ENCODE results near the gene EGLN2. TPM values are rescaled to one million over a fixed set of nuclear protein-coding genes. Genes with fewer than 3 reads are reported as not detected.
A peak's percentile ranks its signal among the peaks of the same experiment; 100 is the strongest.

Gene EGLN2
- polyA plus RNA-seq = 61.6 TPM
- long read RNA-seq, donor 1, transcript EGLN2-201 (6 exons, 2,102 nt) = major isoform, 11 of 15 reads
- long read RNA-seq, donor 1, partial matches to known transcripts = 0 of 15 reads
- long read RNA-seq, donor 1, other reads (novel, unspliced or antisense) = 0 of 15 reads
- long read RNA-seq, donor 2, transcript EGLN2-207 (5 exons, 2,821 nt) = minor isoform, 13 of 93 reads
- long read RNA-seq, donor 2, transcript EGLN2-201 (6 exons, 2,102 nt) = major isoform, 22 of 93 reads
- long read RNA-seq, donor 2, partial matches to known transcripts = 55 of 93 reads
- long read RNA-seq, donor 2, other reads (novel, unspliced or antisense) = 0 of 93 reads
- long read RNA-seq, donor 3, transcript EGLN2-201 (6 exons, 2,102 nt) = major isoform, 25 of 53 reads
- long read RNA-seq, donor 3, transcript EGLN2-207 (5 exons, 2,821 nt) = minor isoform, 15 of 53 reads
- long read RNA-seq, donor 3, partial matches to known transcripts = 6 of 53 reads
- long read RNA-seq, donor 3, other reads (novel, unspliced or antisense) = 0 of 53 reads
- long read RNA-seq, donor 4, partial matches to known transcripts = 0 of 3 reads
- long read RNA-seq, donor 4, other reads (novel, unspliced or antisense) = 0 of 3 reads
- long read RNA-seq, donor 5, transcript EGLN2-201 (6 exons, 2,102 nt) = major isoform, 10 of 22 reads
- long read RNA-seq, donor 5, transcript EGLN2-207 (5 exons, 2,821 nt) = minor isoform, 6 of 22 reads
- long read RNA-seq, donor 5, partial matches to known transcripts = 5 of 22 reads
- long read RNA-seq, donor 5, other reads (novel, unspliced or antisense) = 0 of 22 reads
- long read RNA-seq, donor 6, transcript EGLN2-201 (6 exons, 2,102 nt) = major isoform, 15 of 43 reads
- long read RNA-seq, donor 6, transcript EGLN2-207 (5 exons, 2,821 nt) = minor isoform, 13 of 43 reads
- long read RNA-seq, donor 6, partial matches to known transcripts = 7 of 43 reads
- long read RNA-seq, donor 6, other reads (novel, unspliced or antisense) = 0 of 43 reads
- long read RNA-seq, donor 7, transcript EGLN2-207 (5 exons, 2,821 nt) = minor isoform, 6 of 21 reads
- long read RNA-seq, donor 7, transcript EGLN2-201 (6 exons, 2,102 nt) = major isoform, 9 of 21 reads
- long read RNA-seq, donor 7, partial matches to known transcripts = 5 of 21 reads
- long read RNA-seq, donor 7, other reads (novel, unspliced or antisense) = 0 of 21 reads
- long read RNA-seq, donor 8, transcript EGLN2-207 (5 exons, 2,821 nt) = minor isoform, 11 of 38 reads
- long read RNA-seq, donor 8, transcript EGLN2-201 (6 exons, 2,102 nt) = major isoform, 13 of 38 reads
- long read RNA-seq, donor 8, partial matches to known transcripts = 10 of 38 reads
- long read RNA-seq, donor 8, other reads (novel, unspliced or antisense) = 0 of 38 reads
- long read RNA-seq, donor 9, transcript EGLN2-201 (6 exons, 2,102 nt) = major isoform, 22 of 34 reads
- long read RNA-seq, donor 9, partial matches to known transcripts = 6 of 34 reads
- long read RNA-seq, donor 9, other reads (novel, unspliced or antisense) = 0 of 34 reads
- long read RNA-seq, donor 10, transcript EGLN2-207 (5 exons, 2,821 nt) = minor isoform, 8 of 39 reads
- long read RNA-seq, donor 10, transcript EGLN2-201 (6 exons, 2,102 nt) = major isoform, 22 of 39 reads
- long read RNA-seq, donor 10, partial matches to known transcripts = 7 of 39 reads
- long read RNA-seq, donor 10, other reads (novel, unspliced or antisense) = 0 of 39 reads
- long read RNA-seq, donor 11, transcript EGLN2-201 (6 exons, 2,102 nt) = major isoform, 18 of 21 reads
- long read RNA-seq, donor 11, partial matches to known transcripts = 0 of 21 reads
- long read RNA-seq, donor 11, other reads (novel, unspliced or antisense) = 0 of 21 reads

GRCh38 chr19:40798683-40799557 lies at the start of gene EGLN2:
Gene EGLN2, plus strand, starts transcription at chr19:40799191. Its CDS starts 1,382 bp downstream, at chr19:40800573.
- WGBS (ENCODE audit: insufficient coverage, low lambda C conversion rate) = no CpG with 5 or more reads among the region's 110 CpGs
- Histone ChIP-seq H3K27me3 (ENCODE audit: control insufficient read depth, insufficient read depth, low read length) (no peaks in the 10 kb centered on the region), H3K27ac (ENCODE audit: low read length) (peak within 1 kb of the TSS; percentile 87), H3K36me3 (ENCODE audit: control insufficient read depth, insufficient read depth, low read length) (peaks cover 34% of the 10 kb centered on the region), H3K4me3 (ENCODE audit: low read length) (peak within 1 kb of the TSS; percentile 99), H3K9me3 (ENCODE audit: control insufficient read depth, low read depth, low read length) (peaks cover 2% of the 10 kb centered on the region), H3K4me1 (ENCODE audit: control insufficient read depth, insufficient read depth, low read length) (peaks cover 38% of the 10 kb centered on the region)
- DNase-seq = peak; percentile 100

GRCh38 chr19:40750058-40750873 lies 48.7 kb upstream of the EGLN2 start, which contains the start of gene ACTMAP:
Gene ACTMAP, minus strand, starts transcription at chr19:40750477. Its CDS starts 674 bp downstream, at chr19:40749803.
- Histone ChIP-seq H3K9me3 (ENCODE audit: control insufficient read depth, low read depth, low read length) (no peaks in the 10 kb centered on the region), H3K4me1 (ENCODE audit: control insufficient read depth, insufficient read depth, low read length) (peaks cover 20% of the 10 kb centered on the region), H3K36me3 (ENCODE audit: control insufficient read depth, insufficient read depth, low read length) (peaks cover under 1% of the 10 kb centered on the region), H3K4me3 (ENCODE audit: low read length) (peak within 1 kb of the TSS; percentile 75), H3K27ac (ENCODE audit: low read length) (peak within 1 kb of the TSS; percentile 94), H3K27me3 (ENCODE audit: control insufficient read depth, insufficient read depth, low read length) (no peaks in the 10 kb centered on the region)
- no CpG with 5 or more reads among the region's 43 CpGs for WGBS (ENCODE audit: insufficient coverage, low lambda C conversion rate)
- DNase-seq = peak; percentile 100

DNA sequence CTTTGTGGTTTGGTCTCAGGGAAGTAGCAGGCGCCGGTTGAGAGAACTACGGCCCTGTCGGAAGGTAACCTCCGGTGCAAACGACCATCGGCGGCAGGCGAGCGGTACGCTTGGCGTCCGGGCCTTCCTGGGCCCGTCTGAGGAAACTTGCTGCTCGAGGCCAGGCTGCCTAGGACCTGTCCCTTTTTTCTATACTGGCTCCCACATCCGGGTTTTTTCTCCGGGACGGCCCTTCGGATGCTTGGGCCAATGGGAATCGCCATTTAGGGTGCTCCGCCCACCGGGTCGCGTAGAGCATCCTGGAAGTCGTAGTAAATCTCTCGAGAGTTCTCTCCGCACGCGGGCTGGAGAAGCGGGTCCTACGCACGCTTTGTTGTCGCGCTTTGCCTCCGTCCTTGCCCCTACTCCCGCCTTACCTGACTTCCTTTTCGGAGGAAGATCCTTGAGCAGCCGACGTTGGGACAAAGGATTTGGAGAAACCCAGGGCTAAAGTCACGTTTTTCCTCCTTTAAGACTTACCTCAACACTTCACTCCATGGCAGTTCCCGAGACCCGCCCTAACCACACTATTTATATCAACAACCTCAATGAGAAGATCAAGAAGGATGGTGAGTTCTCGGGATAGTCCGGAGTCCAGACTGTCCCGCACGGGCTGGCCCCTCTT lies 48.0 kb upstream of the EGLN2 start, which contains the start of gene SNRPA:
TSS of gene SNRPA (plus strand) at position 330 of the 664 bp plus-strand sequence. CDS start at position 536, 206 bp downstream.
- no CpG with 5 or more reads among the region's 46 CpGs for WGBS (ENCODE audit: insufficient coverage, low lambda C conversion rate)
- Histone ChIP-seq H3K27me3 (ENCODE audit: control insufficient read depth, insufficient read depth, low read length) (no peaks in the 10 kb centered on the region), H3K27ac (ENCODE audit: low read length) (peak within 1 kb of the TSS; percentile 94), H3K4me1 (ENCODE audit: control insufficient read depth, insufficient read depth, low read length) (peaks cover 22% of the 10 kb centered on the region), H3K4me3 (ENCODE audit: low read length) (peak within 1 kb of the TSS; percentile 75), H3K36me3 (ENCODE audit: control insufficient read depth, insufficient read depth, low read length) (peaks cover 8% of the 10 kb centered on the region), H3K9me3 (ENCODE audit: control insufficient read depth, low read depth, low read length) (no peaks in the 10 kb centered on the region)
- peak; percentile 97 to 99 for DNase-seq

DNA sequence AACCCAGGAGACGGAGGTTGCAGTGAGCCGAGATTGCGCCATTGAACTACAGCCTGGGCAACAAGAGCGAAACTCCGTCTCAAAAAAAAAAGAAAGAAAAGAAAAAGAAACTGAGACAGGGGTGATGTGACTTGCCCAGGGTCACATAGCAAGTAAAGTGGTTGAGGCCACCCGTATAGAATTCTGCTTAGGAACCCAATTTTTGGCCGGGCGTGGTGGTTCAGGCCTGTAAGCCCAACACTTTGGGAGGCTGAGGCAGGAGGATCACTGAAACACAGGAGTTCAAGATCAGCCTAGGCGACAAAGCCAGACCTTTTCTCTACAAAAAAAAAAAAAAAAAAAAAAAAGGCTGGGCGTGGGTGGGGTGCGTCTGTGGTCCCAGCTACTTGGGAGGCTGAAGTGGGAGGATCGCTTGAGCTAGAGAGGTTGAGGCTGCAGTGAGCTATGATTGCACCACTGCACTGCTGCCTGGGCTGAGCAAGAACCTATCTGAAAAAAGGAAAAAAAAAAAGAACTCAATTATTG lies 46.7 kb upstream of the EGLN2 start:
- peak overlapping the region; percentile 75 for H3K4me3 ChIP-seq (ENCODE audit: low read length)
- DNase-seq = no peak
- H3K27ac ChIP-seq (ENCODE audit: low read length) = peak overlapping the region; percentile 94
- no peaks in the 10 kb centered on the region for H3K27me3 ChIP-seq (ENCODE audit: control insufficient read depth, insufficient read depth, low read length)
- whole genome bisulfite sequencing (ENCODE audit: insufficient coverage, low lambda C conversion rate) = 26% methylated on average over 5 of the region's 12 CpGs
- no peaks in the 10 kb centered on the region for H3K9me3 ChIP-seq (ENCODE audit: control insufficient read depth, low read depth, low read length)
- peaks cover 20% of the 10 kb centered on the region for H3K36me3 ChIP-seq (ENCODE audit: control insufficient read depth, insufficient read depth, low read length)
- peaks cover 22% of the 10 kb centered on the region for H3K4me1 ChIP-seq (ENCODE audit: control insufficient read depth, insufficient read depth, low read length)

DNA sequence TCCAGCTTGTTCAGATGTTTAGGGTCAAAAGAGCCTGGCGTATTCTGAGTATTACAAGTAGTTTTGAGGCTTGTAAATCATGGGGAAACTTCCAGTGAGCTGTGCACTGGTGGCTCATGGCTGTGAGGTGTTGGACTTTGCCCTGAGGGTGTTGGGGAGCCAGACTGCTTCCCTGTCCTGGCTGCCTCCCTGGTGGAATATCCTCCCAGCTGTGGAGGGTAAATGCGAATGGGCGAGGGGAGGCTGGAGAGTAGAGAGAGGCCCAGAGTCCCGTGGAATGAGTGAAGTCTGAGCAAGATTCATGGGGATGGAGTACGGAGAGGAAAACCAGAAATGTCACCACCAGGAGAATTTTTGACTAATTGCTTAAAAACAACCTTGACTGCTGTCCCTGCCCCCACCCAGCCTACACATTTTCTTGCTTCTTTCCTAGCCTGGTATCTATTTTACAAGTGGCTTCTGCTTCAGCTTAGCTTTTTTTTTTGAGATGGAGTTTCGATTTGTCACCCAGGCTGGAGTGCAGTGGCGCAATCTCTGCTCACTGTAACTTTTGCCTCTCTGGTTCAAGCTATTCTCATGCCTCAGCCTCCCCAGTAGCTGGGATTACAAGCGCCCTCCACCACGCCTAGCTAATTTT lies 44.3 kb upstream of the EGLN2 start:
- Histone ChIP-seq H3K36me3 (ENCODE audit: control insufficient read depth, insufficient read depth, low read length) (peaks cover 38% of the 10 kb centered on the region), H3K27ac (ENCODE audit: low read length) (peak overlapping the region; percentile 97), H3K4me3 (ENCODE audit: low read length) (peak overlapping the region; percentile 12), H3K9me3 (ENCODE audit: control insufficient read depth, low read depth, low read length) (no peaks in the 10 kb centered on the region), H3K4me1 (ENCODE audit: control insufficient read depth, insufficient read depth, low read length) (peaks cover 16% of the 10 kb centered on the region), H3K27me3 (ENCODE audit: control insufficient read depth, insufficient read depth, low read length) (no peaks in the 10 kb centered on the region)
- peak; percentile 73 to 90 for DNase-seq
- no CpG with 5 or more reads among the region's 9 CpGs for WGBS (ENCODE audit: insufficient coverage, low lambda C conversion rate)

DNA sequence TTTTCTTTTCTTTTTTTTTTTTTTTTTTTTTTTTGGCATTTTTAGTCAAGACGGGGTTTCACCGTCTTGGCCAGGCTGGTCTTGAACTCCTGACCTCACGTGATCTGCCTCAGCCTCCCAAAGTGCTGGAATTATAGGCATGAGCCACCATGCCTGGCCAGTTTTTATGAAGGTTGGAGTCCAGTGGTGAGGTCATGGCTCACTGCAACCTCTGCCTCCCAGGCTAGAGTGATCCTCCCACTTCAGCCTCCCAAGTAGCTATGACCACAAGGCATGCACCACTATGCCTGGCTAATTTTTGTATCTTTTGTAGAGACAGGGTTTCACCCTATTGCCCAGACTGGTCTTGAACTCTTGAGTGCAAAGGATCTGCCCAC lies 43.8 kb upstream of the EGLN2 start:
- Histone ChIP-seq H3K36me3 (ENCODE audit: control insufficient read depth, insufficient read depth, low read length) (peaks cover 43% of the 10 kb centered on the region), H3K27ac (ENCODE audit: low read length) (peak overlapping the region; percentile 97), H3K27me3 (ENCODE audit: control insufficient read depth, insufficient read depth, low read length) (no peaks in the 10 kb centered on the region), H3K4me1 (ENCODE audit: control insufficient read depth, insufficient read depth, low read length) (peaks cover 15% of the 10 kb centered on the region), H3K4me3 (ENCODE audit: low read length) (no peak overlapping the region), H3K9me3 (ENCODE audit: control insufficient read depth, low read depth, low read length) (no peaks in the 10 kb centered on the region)
- no CpG with 5 or more reads among the region's 3 CpGs for WGBS (ENCODE audit: insufficient coverage, low lambda C conversion rate)
- no peak for DNase-seq

DNA sequence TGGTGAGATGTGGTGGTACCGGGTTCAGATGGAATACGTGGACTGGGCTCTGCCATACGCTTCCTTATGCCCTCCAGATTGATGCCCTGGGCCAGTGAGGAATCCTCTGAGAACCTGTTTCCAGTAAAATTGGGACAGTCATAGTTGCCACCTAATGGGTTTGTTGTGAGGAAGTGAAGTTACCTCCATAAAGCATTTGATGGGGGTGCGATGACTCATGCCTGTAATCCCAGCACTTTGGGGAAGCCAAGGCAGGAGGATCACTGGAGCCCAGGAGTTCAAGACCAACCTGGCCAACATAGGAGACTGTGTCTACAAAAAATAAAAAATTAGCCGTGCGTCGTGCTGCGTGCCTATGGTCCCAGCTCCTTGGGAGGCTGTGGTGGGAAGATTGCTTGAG lies 43.2 kb upstream of the EGLN2 start:
- Histone ChIP-seq H3K27me3 (ENCODE audit: control insufficient read depth, insufficient read depth, low read length) (no peaks in the 10 kb centered on the region), H3K4me3 (ENCODE audit: low read length) (no peak overlapping the region), H3K27ac (ENCODE audit: low read length) (no peak overlapping the region), H3K9me3 (ENCODE audit: control insufficient read depth, low read depth, low read length) (no peaks in the 10 kb centered on the region), H3K36me3 (ENCODE audit: control insufficient read depth, insufficient read depth, low read length) (peaks cover 48% of the 10 kb centered on the region), H3K4me1 (ENCODE audit: control insufficient read depth, insufficient read depth, low read length) (peaks cover 15% of the 10 kb centered on the region)
- no peak for DNase-seq
- no CpG with 5 or more reads among the region's 8 CpGs for WGBS (ENCODE audit: insufficient coverage, low lambda C conversion rate)

All from large intestine (tissue), 12 donors.